ENCODE results near the gene NUDC. TPM values are rescaled to one million over a fixed set of nuclear protein-coding genes. Genes with fewer than 3 reads are reported as not detected.

Gene NUDC
- total and polyA plus RNA-seq, 9 of the 15 experiments (the other 6 are each of a cell fraction or from before 2014, with no cell fraction given), result 9.8 to 234 (median 149) TPM

- TF ChIP-seq ZBTB40 (IDR thresholded peaks at IDR 0.05) (peak; percentile 95), ZBTB40 (CRISPR knock-in tag; IDR thresholded peaks at IDR 0.05) (no peak), HOMEZ (CRISPR knock-in tag; IDR thresholded peaks at IDR 0.05) (no peak; the same call in 1 of the 2 replicates), ELK1 (CRISPR knock-in tag; IDR thresholded peaks at IDR 0.05) (no peak), ETV5 (CRISPR knock-in tag; IDR thresholded peaks at IDR 0.05; ENCODE audit: low read depth) (peak; percentile 88), ARID3B (CRISPR knock-in tag; IDR thresholded peaks at IDR 0.05; ENCODE audit: borderline replicate concordance) (0 out of 2 replicates have a peak, but pooled peaks have one; percentile 46), ZBTB2 (IDR thresholded peaks at IDR 0.05) (peak; percentile 82; the same call in 1 of the 2 replicates), ZNF445 (CRISPR knock-in tag; IDR thresholded peaks at IDR 0.05; ENCODE audit: low read depth) (no peak), PHF21A (IDR thresholded peaks at IDR 0.05; ENCODE audit: borderline replicate concordance, low read depth) (peak; percentile 41; the same call in 1 of the 2 replicates), ZNF586 (CRISPR knock-in tag; conservative IDR thresholded peaks at IDR 0.05) (no peak), ZNF23 (CRISPR knock-in tag; IDR thresholded peaks at IDR 0.05) (no peak)
Measured at GRCh38 chr1:26921540-26922430, at the start of gene NUDC (continued).
